ENCODE measurements around the gene GCK.
"Not testable (repeated sequence)": the region's sequence is repeated elsewhere in the genome, so short reads cannot be mapped to it uniquely, and the experiment has no call there.

Gene GCK

DNA sequence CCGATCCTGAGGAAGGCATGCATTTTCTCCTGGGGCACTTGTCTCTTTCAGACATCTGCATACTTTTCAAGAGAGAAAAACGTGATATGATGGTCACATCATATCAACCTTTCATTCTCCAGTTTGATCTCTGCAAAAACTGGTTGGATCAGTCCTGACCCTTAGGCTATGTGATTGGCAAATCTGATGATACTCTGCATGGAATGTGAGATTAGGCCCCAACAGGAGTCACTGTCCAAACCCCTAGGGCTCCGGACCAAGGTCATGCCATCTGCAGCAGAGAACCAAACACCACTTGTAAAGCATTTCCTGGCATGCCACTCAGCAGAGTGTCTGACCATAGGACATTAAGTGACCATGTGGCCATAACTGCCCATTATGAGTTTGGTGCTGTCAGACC, 8.6 kb downstream of the GCK start:
- no peak for DNase-seq

DNA sequence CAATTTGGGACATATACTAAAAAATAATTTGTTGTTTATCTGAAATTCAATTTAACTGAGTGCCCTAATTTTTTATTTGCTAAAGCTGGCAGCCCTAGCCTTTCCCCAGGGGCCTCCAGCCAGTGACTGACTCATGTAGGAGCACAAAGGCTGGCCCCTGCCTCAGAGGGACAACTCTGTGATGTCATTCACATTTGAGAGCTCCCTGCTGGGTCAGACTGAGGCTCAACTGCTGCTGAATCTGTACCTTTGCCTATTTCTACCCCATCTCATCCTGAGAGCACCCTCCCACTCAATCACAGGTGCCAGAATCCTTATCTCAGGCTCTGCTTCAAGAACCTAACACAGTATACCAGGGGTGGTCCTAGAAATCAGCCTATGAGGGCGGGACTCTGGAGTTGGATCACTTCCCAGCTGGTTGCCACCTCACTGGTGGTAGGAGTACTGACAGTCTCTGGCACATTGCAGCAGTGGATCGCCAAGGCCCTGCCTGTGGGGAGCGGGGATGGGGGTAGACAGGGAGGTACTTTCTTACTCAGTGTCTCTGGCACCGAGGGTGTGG, 11.6 kb downstream of the GCK start:
- DNase-seq = no peak

DNA sequence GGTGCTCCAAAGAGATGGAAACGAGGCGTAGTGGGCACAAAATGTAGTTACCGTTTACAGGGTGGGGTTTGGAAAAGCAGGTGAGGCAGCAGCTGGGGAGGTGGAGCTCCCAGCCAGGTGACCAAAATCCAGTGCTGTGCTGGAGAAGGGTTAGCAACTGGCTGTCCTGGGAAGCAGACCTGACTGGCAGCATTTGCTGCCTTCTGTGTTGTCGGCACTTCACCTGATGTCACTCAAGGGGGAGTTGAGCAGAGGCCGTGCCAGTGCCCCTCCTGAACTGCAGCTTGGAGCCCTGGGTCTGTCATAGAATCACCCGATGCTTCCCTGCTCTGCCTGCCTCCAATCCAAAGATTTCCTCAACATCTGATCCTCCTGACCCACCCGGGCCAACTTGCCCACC, 12.8 kb downstream of the GCK start:
- DNase-seq = no peak

DNA sequence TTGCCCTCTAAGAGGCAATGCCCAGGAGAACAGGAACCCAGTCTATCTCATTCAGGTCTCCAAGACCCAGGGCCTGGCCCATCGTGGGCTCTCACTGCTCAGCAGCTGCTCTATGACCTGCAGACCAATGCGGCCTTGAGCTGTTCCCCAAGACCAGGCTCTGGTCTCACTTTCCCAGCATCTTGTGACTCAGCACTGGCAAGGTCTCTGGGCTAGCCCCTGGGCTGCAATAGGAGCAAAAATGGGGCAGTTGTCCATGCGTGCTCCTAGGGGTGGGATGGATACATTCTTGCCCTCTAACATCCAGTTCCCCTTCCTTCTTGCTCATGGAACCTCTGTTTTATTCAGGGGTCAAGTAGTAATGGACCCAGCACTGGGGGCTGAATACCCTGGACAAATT, 13.5 kb downstream of the GCK start:
- no peak for DNase-seq

DNA sequence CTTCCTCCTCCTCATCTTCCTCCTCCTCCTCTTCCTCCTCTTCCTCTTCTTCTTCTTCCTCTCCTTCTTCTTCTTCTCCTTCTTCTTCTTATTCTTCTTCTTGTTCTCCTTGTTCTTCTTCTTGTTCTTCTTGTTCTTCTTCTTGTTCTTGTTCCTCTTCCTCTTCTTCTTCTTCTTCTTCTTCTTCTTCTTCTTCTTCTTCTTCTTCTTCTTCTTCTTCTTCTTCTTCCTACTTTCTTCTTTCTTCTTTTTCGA, 14.6 kb downstream of the GCK start:
- DNase-seq = not testable (repeated sequence)

DNA sequence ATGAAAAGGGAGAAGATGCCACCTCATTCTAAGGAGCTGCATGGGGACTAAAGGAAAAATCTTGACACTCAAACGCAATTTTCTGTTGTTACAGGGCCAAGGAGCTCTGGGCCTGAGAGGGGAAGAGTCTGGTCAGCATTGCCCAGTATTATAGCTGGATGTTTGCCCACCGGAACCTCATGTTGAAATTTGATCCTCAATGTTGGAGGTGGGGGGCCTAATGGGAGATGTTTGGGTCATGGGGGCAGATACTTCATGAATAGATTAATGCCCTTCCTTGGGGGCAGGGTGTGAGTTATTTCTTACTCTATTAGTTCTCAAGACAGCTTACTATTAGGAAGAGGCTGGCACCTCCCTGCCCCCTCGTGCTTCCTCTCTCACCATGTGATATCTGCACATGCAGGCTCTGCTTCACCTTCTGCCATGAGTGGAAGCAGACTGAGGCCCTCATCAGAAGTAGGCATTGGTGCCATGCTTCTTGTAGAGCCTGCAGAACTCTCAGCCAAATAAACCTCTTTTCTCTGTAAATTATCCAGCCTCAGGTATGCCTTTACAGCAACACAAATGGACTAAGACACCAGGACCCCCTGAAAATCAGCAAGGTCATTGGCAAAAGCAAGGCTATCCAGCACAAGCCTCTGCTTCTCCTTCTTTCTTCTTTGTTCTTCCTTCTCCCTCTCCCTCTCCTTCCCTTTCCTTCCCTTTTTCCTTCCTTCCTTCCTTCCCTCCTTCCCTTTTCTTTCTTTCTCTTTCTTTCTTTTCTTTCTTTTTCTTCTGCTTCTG, 15.1 kb downstream of the GCK start:
- no peak for DNase-seq

DNA sequence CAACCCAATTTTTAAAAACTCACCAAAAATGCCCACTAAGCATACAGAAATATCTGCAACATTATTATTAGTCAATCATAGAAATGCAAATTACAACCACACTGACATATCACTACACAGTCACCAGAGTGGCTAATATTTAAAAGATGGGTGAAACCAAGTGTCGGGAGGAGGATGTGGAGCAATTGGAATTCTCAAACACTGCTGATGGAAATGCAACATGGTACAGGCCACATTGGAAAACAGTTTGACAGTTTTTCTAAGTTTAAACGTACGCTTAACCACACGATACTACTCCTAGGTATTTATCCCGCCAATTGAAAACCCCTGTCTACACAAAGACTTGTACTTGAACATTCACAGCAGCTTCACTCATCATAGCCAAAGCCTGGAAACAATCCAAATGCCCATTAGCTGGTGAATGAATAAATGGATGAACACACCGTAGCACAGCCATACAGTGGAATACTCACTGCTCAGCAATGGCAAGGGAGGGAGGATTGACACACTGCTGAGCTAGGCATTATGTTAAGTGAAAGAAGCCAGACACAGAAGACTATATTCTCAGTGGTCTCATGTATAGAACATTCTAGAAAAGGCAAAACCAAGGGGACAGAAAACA, 16.3 kb downstream of the GCK start:
- DNase-seq = no peak

DNA sequence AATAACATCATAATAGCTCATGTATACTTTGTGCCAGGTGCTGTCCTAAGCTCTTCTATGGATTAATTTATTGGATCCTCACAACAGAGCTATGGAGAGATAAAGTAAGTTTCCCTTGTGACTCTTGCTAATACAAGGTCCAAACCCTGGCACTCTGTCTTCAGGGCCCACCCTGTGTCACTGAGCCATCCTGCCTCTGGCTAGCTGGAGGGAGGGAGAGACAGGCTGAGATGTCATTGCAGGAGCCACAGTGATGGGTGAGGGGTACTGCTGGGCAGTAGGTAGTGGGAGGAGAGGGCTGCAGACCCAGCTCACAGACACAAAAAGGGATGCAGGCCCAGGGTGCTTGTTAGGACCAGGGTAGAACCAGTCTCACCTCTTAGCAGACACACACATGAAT, 16.9 kb downstream of the GCK start:
- no peak for DNase-seq

DNA sequence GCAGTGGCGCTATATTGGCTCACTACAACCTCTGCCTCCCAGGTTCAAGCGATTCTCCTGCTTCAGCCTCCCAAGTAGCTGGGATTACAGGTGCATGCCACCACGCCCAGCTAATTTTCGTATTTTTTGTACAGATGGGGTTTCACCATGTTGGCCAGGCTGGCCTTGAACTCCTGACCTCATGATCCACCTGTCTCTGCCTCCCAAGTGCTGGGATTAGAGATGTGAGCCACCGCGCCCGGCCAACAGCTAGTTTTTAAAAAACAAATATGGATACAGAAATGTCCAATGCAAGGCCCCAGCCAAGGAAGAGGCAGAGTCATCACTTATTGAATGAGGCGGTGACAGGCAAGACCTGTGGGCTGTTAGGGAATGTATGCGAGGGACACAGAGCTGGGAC, 17.3 kb downstream of the GCK start:
- DNase-seq = not testable (repeated sequence)

DNA sequence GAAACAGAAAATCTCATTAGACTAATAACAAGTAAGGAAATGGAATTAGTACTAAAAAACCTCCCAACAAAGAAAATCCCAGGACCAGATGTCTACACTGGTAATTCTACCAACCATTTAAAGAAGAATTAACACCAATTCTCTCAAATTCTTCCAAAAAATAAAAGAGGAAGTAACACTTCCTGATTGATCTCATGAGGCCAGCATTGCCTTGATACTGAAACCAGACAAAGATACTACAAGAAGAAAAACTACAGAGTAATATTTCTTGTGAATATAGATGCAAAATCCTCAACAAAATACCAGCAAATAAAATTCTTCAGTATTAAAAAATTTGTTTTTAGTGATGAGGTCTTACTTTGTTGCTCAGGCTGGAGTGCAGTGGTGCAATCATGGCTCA, 21.3 kb downstream of the GCK start:
- no peak for DNase-seq

DNA sequence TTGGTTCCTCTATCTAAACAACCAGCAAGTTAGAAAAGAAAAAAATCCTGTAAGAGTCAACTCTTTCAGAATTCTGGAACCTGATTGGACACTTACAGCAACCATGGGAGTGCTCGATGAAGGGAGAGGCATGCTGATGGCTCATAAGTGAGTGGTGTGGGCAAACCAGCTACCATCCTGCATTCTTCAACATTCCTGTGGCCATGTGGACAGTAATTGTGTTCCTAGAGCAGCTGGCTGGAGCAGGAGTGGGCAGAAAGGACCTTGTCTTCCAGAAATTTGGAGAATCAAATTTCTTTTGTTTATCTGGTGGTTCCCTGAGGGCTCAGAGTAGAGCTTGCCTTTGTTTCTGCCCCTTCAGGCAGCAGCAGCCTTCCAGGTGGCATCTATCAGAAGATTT, 25.6 kb downstream of the GCK start:
- DNase-seq = no peak

DNA sequence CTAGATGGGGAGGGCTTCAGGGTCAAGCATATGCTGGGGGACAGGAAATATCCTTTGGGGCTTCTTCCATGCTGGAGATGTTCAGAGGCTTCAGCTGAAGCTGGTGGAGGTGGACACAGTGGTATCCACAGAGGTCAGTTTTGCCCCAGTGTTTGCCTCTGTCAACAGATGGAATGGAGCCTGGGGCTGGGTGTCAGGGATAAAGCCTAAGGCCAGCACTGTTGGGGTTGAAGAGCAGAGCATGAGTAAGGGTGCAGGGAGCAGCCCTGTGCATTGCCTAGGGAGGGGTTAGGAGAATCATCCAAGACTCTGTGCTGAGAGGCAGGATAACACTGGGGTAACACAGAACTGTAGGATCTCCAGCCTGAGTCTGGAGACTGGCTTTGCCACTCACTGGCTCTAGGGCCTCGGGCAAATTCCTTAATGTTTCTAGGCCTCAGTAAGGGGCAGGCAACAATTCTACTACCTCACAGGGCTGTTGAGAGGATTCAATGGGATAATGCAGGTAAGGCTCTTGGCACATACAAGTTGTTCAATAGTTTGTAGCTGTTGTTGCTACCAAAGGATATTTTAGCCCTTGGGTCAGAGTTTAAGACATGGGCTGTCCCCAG, 26.3 kb downstream of the GCK start:
- DNase-seq = no peak

DNA sequence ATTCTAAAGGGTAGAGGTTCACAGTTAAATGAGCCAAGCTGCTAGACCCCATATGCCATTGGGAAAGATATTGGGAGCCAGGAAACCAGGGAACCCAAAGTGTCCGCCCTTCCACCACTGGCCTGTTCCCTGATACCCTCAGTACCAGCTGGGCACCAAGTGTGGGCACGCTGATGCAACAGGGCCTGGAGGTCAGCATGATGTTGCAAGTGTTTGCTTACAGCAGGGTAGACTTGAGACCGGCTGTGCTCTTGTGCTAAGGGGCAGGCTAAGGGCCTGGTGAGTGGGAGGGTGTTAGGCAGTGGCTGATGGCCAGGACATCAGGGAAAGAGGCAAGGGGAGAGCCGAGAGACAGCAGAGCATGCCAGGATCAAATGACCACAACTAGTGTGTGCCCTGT, 27.1 kb downstream of the GCK start:
- DNase-seq = no peak

DNA sequence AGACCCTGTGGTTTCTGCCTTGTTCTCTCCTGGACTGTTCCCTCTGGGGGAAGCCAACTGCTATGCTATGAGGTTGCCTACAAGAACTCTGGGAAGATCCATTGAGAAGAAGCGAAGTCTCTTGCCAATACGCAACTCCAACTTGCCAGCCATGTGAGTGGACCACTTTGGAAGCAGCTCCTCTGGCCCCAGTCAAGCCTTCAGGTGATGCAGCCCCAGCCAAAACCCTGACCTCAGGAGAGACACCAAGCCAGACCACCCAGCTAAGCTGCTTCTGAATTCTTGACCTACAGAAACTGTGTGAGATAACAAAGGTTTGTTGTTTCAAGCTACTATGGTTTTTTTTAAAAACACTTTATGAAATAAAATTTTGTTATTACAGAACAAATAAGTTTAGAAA, 27.9 kb downstream of the GCK start:
- DNase-seq = no peak

DNA sequence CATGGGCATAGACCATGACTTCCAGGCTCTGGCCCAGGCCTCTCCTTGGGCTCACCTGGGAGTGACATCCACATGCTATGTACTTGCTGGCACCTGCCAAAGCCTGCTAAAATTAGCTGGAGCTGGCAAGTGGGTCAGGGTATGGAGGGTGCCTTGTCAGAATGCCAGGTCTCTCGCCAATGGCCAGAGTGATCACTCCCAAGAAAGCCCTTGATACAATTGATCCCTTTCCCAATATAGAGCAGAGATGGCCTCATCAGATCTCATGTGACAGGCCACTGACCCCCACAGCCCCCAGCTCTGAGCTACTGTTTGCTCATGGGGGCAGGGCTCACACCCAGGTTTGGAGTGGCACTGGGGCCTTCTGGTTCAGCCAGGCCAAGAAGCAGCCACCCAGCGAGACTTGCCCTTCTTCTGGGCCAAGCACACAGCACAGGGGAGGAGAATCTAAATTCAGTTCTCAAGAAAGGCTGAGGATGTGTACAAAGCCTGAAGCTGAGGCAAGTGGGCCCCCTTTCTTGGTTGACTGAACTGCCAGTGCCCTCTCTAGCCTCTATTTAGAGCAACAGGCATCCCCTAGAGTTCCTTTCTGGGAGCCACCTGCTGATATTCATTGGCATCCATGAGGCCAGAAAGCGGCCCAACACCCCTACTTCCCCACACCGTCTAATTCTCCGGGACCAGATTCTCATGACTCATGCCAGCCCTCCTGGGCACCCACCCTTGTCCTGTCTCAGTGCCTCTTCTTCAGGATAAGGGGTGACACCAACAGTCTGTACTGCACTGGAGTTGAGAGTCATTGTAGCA, 29.2 kb downstream of the GCK start:
- DNase-seq = no peak

DNA sequence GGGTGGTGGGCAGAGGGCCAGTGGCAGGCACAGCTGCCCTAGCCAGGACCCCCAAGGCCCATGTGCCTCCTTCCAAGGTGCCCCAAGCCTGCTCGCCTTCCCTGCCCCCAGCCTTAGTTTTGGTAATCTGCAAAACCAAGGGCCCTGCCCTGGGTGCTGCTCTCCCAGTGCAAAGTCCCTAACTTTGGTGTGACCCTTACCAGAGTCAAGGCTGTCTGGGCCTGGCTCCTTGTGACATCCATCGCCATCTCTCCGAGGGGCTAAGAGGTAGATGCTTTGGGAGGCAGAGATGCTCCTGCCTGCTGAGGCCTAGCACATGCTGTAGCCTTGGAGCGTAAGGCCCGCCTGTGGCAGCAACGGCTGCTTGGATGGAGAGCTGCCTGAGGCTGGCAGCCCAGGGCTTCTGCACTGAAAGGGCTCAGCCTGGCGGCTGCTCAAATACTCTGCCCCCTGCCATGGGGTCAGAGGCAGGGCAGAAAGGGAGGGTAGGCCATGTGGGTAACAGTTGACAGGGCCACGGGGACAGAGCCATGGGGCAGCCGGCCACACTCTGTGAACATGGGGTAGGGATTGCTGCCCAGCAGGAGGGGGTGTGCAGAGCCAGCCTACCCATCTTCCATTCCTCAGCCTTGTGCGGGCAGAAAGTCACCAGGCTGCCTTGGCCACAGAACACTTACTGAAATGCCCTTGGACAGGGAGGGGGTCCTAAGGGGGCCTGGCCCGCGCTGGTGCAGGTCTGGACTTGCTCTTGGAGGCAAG, 30.2 kb downstream of the GCK start:
- no peak for DNase-seq

DNA sequence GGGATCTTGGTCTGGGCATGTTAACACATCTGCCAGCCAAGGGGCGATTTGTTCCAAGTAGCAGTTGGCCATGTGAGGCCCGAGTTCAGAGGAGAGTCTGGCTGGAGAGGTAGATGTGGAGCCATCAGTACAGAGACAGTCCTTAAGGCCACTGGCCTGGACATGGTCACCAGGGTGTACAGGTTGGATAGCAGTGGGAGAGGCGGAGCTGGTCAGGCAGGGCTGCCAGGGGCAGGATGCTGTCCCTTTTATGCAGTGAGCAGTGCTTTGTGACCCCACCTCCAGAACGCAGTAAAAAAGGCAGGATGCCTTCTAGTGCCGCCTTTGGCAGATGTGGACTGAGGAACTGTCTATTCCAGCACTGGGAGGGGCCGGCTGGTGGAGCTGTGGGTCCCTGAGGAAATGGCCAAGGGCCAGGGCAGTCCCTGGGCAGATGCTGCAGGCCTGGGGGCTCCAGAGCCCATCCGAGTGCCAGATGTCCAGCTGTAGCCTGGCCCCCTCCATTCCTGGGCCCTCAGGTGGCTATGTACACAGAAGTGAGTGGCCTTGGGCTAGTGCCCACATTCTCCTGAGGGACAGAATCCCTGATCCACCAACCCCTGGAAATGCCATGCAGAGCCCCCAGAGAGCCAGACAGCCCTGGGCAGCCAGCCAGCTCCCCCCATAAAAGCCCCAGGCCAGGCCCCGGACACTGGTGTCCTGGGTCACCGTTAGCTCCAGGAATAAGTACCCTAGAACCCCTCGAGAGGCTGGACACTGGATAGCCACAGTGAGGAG, 31.0 kb downstream of the GCK start:
- no peak for DNase-seq

DNA sequence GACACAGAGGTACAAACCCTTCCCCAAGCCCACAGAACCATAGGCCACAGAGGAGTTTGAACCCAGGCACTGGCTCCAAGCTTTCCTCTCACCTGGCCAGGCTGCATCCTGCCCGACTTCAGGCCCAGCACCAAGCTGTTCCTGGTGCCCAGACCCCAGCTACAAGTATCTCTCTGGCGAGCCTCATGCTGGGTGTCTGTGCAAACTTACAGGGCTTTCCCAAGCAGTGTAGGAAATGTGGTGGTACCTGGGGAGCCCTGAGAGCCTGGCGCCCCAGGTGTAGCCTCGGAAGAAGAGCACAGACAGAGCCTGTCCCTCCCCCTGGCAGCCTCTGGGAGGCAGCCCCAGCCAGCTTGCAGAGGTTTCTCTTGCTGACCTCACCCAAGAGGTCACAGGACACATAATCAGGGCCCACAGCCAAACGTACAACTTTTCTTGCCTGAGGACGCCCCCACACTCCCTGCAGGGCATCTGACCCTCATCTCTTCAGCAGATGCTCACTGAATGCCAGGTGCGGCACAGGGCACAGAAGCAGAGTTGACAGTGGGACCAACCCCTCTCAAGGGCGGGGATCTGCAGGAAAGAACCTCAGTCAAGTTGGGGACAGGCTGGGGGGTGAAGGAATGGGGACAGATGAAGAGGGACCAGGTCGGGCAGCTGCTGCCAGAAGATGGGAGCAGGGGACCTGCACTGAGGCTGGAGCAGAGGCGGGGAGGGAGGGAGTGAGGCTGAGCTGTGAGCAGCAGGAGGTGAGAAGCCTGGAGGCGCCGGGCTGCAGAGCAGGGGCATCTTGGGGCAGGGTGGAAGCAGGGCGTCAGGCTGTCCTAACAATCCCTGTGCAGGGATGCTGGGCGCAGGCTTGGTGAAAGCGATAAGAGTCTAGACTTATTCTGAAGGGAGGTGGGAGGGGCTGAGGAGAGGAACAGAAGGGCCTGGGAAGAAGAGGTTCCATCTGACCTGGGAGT, 31.8 kb downstream of the GCK start:
- no peak for DNase-seq

DNA sequence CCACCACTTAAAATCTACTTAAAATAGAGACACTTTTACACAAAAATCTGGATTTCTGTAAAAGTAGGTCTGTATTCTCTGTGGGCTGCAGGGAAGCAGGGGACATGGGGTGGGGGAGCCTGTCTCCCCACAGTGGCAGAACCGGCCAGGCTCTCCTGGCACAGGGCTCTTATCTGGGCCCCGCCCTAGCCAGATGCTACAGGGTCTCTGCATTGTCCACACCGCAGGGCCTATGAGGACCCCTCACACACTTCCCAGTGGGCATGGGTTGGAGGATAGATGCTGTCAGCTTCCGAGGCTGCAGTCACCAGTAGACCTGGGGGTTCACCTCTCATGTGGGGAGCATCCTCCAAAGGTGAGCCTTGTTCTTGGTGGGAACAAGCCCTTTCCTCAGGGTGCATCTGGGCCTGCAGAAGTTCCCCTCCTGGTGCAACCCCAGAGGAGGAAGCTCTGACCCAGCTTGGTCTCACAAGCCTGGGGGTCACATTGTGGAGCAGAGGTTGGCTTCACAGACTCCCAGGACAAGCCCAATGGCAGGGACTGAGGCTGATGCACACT, 32.7 kb downstream of the GCK start:
- DNase-seq = no peak

All from right kidney (tissue), 1 donor.